GM12892 (cell line): ENCODE measurements around the gene MAGI3.

Experiments used
- POLR2A ChIP-seq: IDR thresholded peaks from 2 replicates; pipeline ENCODE4 v1.6.1; 2011; ENCODE audit warnings: low read depth, low read length, control low read depth
- POLR2AphosphoS5 ChIP-seq: IDR thresholded peaks from 2 replicates; pipeline ENCODE4 v1.6.1; 2011; ENCODE audit warnings: low read depth, low read length, control low read depth

DNA sequence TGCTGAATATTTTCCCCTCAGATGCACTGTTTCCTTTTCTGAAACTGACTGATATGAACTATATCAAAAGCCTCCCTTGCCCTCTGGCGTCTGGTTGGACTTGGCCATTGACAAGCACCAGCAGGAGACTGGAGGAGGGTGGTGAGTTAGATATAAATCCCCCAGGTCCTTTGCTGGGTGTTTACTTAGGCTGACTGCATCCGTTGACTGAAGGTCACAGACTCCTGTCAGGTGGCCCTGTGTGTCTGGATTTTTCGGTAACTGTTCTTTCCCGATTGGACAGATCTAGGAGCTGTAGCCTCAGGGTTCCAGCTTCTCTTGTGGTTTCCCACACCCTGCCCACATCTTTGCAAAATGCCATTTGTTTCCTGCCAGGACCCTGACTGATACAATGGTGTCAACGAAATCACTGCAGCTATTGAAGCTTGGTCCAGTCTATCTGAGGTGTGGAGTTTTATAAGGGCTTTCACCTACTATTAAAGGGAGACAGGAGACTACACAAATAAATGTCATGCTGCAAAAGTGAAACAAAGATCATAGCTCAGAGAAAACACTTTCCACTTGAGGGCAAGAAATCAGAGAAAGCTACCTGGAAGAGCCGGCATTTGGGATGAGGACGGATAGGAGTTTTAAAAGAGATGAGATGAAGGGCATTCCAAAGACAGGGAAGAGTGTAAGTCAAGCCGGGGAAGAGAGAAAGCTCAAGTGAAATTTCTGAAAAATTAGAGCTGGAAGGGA, 1.5 kb upstream of the MAGI3 start:
- TF ChIP-seq POLR2A: no peak
- TF ChIP-seq POLR2AphosphoS5: no peak
